H9 (cell line): ENCODE results near the gene CEBPZ. TPM values are rescaled to one million over a fixed set of nuclear protein-coding genes. Genes with fewer than 3 reads are reported as not detected.

Experiments used
- DNase-seq: peaks from one replicate; pipeline ENCODE4 v3.0.0-alpha.2; 2017
- H2AFZ ChIP-seq: one replicate; pipeline ENCODE4 v1.6.1; 2013; ENCODE audit warnings: mild to moderate bottlenecking, low read length, control low read depth, moderate library complexity
- H2AK5ac ChIP-seq: 2 replicates; pipeline ENCODE4 v1.6.1; 2013; ENCODE audit warnings: low read length, control low read depth, mixed read lengths; ENCODE audit not compliant: insufficient read length
- H2BK120ac ChIP-seq: one replicate; pipeline ENCODE4 v1.6.1; 2013; ENCODE audit warnings: low read depth, mild to moderate bottlenecking, low read length, control low read depth, inconsistent platforms; ENCODE audit not compliant: poor library complexity, severe bottlenecking
- H2BK12ac ChIP-seq: 2 replicates; pipeline ENCODE4 v1.6.1; 2013; ENCODE audit warnings: low read length, control low read depth, mixed read lengths, low read depth; ENCODE audit not compliant: insufficient read length
- H2BK15ac ChIP-seq: 2 replicates; pipeline ENCODE4 v1.6.1; 2013; ENCODE audit warnings: low read depth, low read length, control low read depth
- H2BK20ac ChIP-seq: one replicate; pipeline ENCODE4 v1.6.1; 2013; ENCODE audit warnings: low read depth, mild to moderate bottlenecking, low read length, control low read depth, inconsistent platforms; ENCODE audit not compliant: poor library complexity, severe bottlenecking
- H2BK5ac ChIP-seq: 2 replicates; pipeline ENCODE4 v1.6.1; 2013; ENCODE audit warnings: low read length, control low read depth, mixed read lengths; ENCODE audit not compliant: insufficient read length
- H3K14ac ChIP-seq: 2 replicates; pipeline ENCODE4 v1.6.1; 2013; ENCODE audit warnings: low read length, control low read depth; ENCODE audit not compliant: insufficient read depth
- H3K18ac ChIP-seq: 2 replicates; pipeline ENCODE4 v1.6.1; 2013; ENCODE audit warnings: low read depth, mild to moderate bottlenecking, mixed read lengths, low read length, control low read depth; ENCODE audit not compliant: insufficient read length
- H3K23ac ChIP-seq: 2 replicates; pipeline ENCODE4 v1.6.1; 2013; ENCODE audit warnings: low read length, control low read depth, mixed read lengths, low read depth; ENCODE audit not compliant: insufficient read length
- H3K23me2 ChIP-seq: 2 replicates; pipeline ENCODE4 v1.6.1; 2013; ENCODE audit warnings: low read depth, mild to moderate bottlenecking, mixed read lengths, low read length, control low read depth; ENCODE audit not compliant: insufficient read length, poor library complexity, severe bottlenecking
- H3K27ac ChIP-seq: 2 replicates; pipeline ENCODE4 v1.5.1; 2013; ENCODE audit warnings: low read length, control low read depth, mixed read lengths, low read depth; ENCODE audit not compliant: insufficient read length
- H3K27me3 ChIP-seq: 2 replicates; pipeline ENCODE4 v1.6.1; 2013; ENCODE audit warnings: low read length, control low read depth, inconsistent platforms; ENCODE audit not compliant: insufficient read depth
- H3K4ac ChIP-seq: 2 replicates; pipeline ENCODE4 v1.6.1; 2013; ENCODE audit warnings: low read depth, mild to moderate bottlenecking, control low read depth, inconsistent platforms, low read length, moderate library complexity
- H3K4me1 ChIP-seq: 2 replicates; pipeline ENCODE4 v1.6.1; 2013; ENCODE audit warnings: low read length, control low read depth, inconsistent platforms; ENCODE audit not compliant: insufficient read depth
- H3K4me2 ChIP-seq: 2 replicates; pipeline ENCODE4 v1.6.1; 2013; ENCODE audit warnings: low read length, control low read depth, mixed read lengths; ENCODE audit not compliant: insufficient read length, insufficient read depth
- H3K56ac ChIP-seq: 2 replicates; pipeline ENCODE4 v1.6.1; 2013; ENCODE audit warnings: low read depth, mild to moderate bottlenecking, mixed read lengths, low read length, control low read depth; ENCODE audit not compliant: insufficient read length
- H3K79me1 ChIP-seq: 2 replicates; pipeline ENCODE4 v1.6.1; 2013; ENCODE audit warnings: low read depth, mild to moderate bottlenecking, moderate library complexity, low read length, control low read depth, inconsistent platforms; ENCODE audit not compliant: insufficient read depth, poor library complexity, severe bottlenecking
- H3K79me2 ChIP-seq: 2 replicates; pipeline ENCODE4 v1.6.1; 2013; ENCODE audit warnings: low read length, control low read depth, inconsistent platforms; ENCODE audit not compliant: insufficient read depth
- H3K9ac ChIP-seq: 2 replicates; pipeline ENCODE4 v1.6.1; 2013; ENCODE audit warnings: low read length, control low read depth, mixed read lengths; ENCODE audit not compliant: insufficient read length; ENCODE audit errors: extremely low read depth
- H3K9me3 ChIP-seq: one replicate; pipeline ENCODE4 v1.6.1; 2013; ENCODE audit warnings: low read depth, low read length, inconsistent platforms; ENCODE audit not compliant: control insufficient read depth
- H3T11ph ChIP-seq: one replicate; pipeline ENCODE4 v1.6.1; 2013; ENCODE audit warnings: mild to moderate bottlenecking, low read length, control low read depth, inconsistent platforms
- H4K20me1 ChIP-seq: one replicate; pipeline ENCODE4 v1.6.1; 2013; ENCODE audit not compliant: control insufficient read depth, insufficient read length, insufficient read depth
- H4K5ac ChIP-seq: 2 replicates; pipeline ENCODE4 v1.6.1; 2013; ENCODE audit warnings: low read depth, mild to moderate bottlenecking, mixed read lengths, low read length, control low read depth; ENCODE audit not compliant: insufficient read length
- H4K8ac ChIP-seq: replicated peaks from 2 replicates; pipeline ENCODE4 v1.6.1; 2013; ENCODE audit warnings: low read length, control low read depth, mixed read lengths, low read depth; ENCODE audit not compliant: insufficient read length
- H4K91ac ChIP-seq: 2 replicates; pipeline ENCODE4 v1.6.1; 2013; ENCODE audit warnings: low read depth, mild to moderate bottlenecking, moderate library complexity, mixed read lengths, low read length, control low read depth; ENCODE audit not compliant: insufficient read length
- H3K27ac Mint-ChIP-seq, 3 experiments: 2 replicates in 2 of 3; 3 replicates in 1 of 3; pipeline ENCODE4 v1.8.0; 2020 to 2021; ENCODE audit warnings: mixed read lengths in 3 of 3, mild to moderate bottlenecking in 1 of 3, moderate library complexity in 1 of 3
- H3K27me3 Mint-ChIP-seq: 2 replicates; pipeline ENCODE4 v1.8.0; 2021; ENCODE audit warnings: low read depth, mild to moderate bottlenecking, moderate library complexity, mixed read lengths
- H3K36me3 Mint-ChIP-seq, 3 experiments: 2 replicates in 2 of 3; 3 replicates in 1 of 3; pipeline ENCODE4 v1.8.0; 2020 to 2021; ENCODE audit warnings: low read depth in 3 of 3, mixed read lengths in 3 of 3; ENCODE audit not compliant: insufficient read depth in 1 of 3
- H3K4me1 Mint-ChIP-seq, 2 experiments: 2 replicates each; pipeline ENCODE4 v1.8.0; 2020; ENCODE audit warnings: mixed read lengths in 2 of 2
- H3K4me3 Mint-ChIP-seq, 2 experiments: 2 replicates in 1 of 2; 3 replicates in 1 of 2; pipeline ENCODE4 v1.8.0; 2020 to 2021; ENCODE audit warnings: mild to moderate bottlenecking in 2 of 2, mixed read lengths in 2 of 2, moderate library complexity in 1 of 2
- H3K9me3 Mint-ChIP-seq, 2 experiments: 2 replicates in 1 of 2; 3 replicates in 1 of 2; pipeline ENCODE4 v1.8.0; 2020; ENCODE audit warnings: mild to moderate bottlenecking in 2 of 2, mixed read lengths in 2 of 2, moderate library complexity in 1 of 2
- WGBS: extraction: QIAGEN DNeasy Blood & Tissue Kit; methylation state at CpG from one replicate; pipeline ENCODE4 v1.1.7; 2013; ENCODE audit warnings: missing lambda C conversion rate, low lambda C conversion rate, mixed read lengths; ENCODE audit not compliant: insufficient read length; ENCODE audit errors: extremely low coverage; 5-methylcytosine and 5-hydroxymethylcytosine counted together
- total RNA-seq: library from RNA; stranded (reverse); gene quantifications from 2 replicates; pipeline ENCODE4 v1.2.1, GENCODE V29; 2021
- TF ChIP-seq, protein P1 (sequence below): fragments of 200-600 bp; sonication (generic); conservative IDR thresholded peaks from 3 replicates; pipeline ENCODE4 v1.8.0; 2021; ENCODE audit warnings: antibody characterized with exemption, mild to moderate bottlenecking

The CEBPZ gene
- total RNA-seq, 1 experiment from 2014 or later = 281 TPM

DNA sequence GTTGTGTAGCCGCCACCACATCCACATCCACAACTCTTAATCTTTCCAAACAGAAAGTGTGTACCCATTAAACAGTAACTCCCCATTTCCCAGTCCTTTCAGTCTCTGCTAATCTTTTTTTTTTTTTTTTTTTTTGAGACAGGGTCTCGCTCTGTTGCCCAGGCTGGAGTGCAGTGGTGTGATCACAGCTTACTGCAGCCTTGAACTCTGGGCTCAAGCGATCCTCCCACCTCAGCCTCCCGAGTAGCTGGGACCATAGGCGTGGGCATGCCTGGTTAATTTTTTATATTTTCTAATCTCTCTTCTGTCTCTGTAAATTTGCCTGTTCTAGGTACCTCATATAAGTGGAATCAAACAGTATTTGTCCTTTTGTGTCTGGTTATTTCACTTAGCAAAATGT lies 78.2 kb downstream of the CEBPZ start:
- Mint-ChIP-seq H3K4me1 (peaks cover 39 to 41% of the 10 kb centered on the region in 2 experiments), H3K4me3 (no peak overlapping the region), H3K9me3 (no peaks in the 10 kb centered on the region), H3K36me3 (peaks cover 12 to 34% (median 31%) of the 10 kb centered on the region in 3 experiments), H3K27me3 (peaks cover 4% of the 10 kb centered on the region; the same call in 1 of the 2 replicates), H3K27ac (no peak overlapping the region)
- H3K9me3 ChIP-seq = no peaks in the 10 kb centered on the region
- no peak overlapping the region for H2BK15ac ChIP-seq
- WGBS = no CpG with 5 or more reads among the region's 5 CpGs
- no peak overlapping the region for H3K23ac ChIP-seq
- no peak overlapping the region for H4K8ac ChIP-seq
- no peak overlapping the region for H2AK5ac ChIP-seq
- peaks cover 9% of the 10 kb centered on the region for H3K23me2 ChIP-seq
- H3K4ac ChIP-seq = no peak overlapping the region
- H3K27me3 ChIP-seq = no peaks in the 10 kb centered on the region
- H3K56ac ChIP-seq = no peak overlapping the region
- no peaks in the 10 kb centered on the region; the same call in 1 of the 2 replicates for H3K79me2 ChIP-seq
- H3K4me2 ChIP-seq = no peak overlapping the region
- H2AFZ ChIP-seq = no peak overlapping the region
- no peak overlapping the region for H4K5ac ChIP-seq
- H2BK5ac ChIP-seq = no peak overlapping the region
- no peaks in the 10 kb centered on the region for H3K4me1 ChIP-seq
- TF ChIP-seq, protein P1, sequence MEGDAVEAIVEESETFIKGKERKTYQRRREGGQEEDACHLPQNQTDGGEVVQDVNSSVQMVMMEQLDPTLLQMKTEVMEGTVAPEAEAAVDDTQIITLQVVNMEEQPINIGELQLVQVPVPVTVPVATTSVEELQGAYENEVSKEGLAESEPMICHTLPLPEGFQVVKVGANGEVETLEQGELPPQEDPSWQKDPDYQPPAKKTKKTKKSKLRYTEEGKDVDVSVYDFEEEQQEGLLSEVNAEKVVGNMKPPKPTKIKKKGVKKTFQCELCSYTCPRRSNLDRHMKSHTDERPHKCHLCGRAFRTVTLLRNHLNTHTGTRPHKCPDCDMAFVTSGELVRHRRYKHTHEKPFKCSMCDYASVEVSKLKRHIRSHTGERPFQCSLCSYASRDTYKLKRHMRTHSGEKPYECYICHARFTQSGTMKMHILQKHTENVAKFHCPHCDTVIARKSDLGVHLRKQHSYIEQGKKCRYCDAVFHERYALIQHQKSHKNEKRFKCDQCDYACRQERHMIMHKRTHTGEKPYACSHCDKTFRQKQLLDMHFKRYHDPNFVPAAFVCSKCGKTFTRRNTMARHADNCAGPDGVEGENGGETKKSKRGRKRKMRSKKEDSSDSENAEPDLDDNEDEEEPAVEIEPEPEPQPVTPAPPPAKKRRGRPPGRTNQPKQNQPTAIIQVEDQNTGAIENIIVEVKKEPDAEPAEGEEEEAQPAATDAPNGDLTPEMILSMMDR = no peak
- H2BK20ac ChIP-seq = no peak overlapping the region
- no peaks in the 10 kb centered on the region for H4K20me1 ChIP-seq
- no peak for DNase-seq
- H3K27ac ChIP-seq = no peak overlapping the region
- H2BK12ac ChIP-seq = no peak overlapping the region
- peaks cover 5% of the 10 kb centered on the region for H3K79me1 ChIP-seq
- no peak overlapping the region for H2BK120ac ChIP-seq
- no peak overlapping the region for H3K14ac ChIP-seq
- no peak overlapping the region for H3T11ph ChIP-seq
- H3K18ac ChIP-seq = no peak overlapping the region
- no peak overlapping the region for H4K91ac ChIP-seq
- H3K9ac ChIP-seq = no peak overlapping the region

Other genes with a start within 250 kb of the CEBPZ start
- gene HEATR5B, start 147.2 kb downstream of the CEBPZ start, total RNA-seq = 12.2 and 14.0 TPM in 2 replicates
- gene GPATCH11, start 147.1 kb downstream of the CEBPZ start, total RNA-seq = 2.9 and 3.1 TPM in 2 replicates
- 54.2 and 55.7 TPM in 2 replicates for gene EIF2AK2, start 74.6 kb downstream of the CEBPZ start, total RNA-seq
- not detected in 2 replicates for gene SULT6B1, start 42.9 kb downstream of the CEBPZ start, total RNA-seq
- 0.64 and 1.5 TPM in 2 replicates for gene CEBPZOS, start 35.1 kb downstream of the CEBPZ start, total RNA-seq
- gene NDUFAF7, start 62 bp upstream of the CEBPZ start, total RNA-seq = 103 and 108 TPM in 2 replicates
- 63.3 and 63.8 TPM in 2 replicates for gene PRKD3, start 93.2 kb upstream of the CEBPZ start, total RNA-seq
- gene QPCT, start 113.0 kb upstream of the CEBPZ start, total RNA-seq = not detected in 2 replicates